Kidney epithelial cell (primary cell): ENCODE data around the gene CD28. TPM values are rescaled to one million over a fixed set of nuclear protein-coding genes. Genes with fewer than 3 reads are reported as not detected.

Experiments used
- DNase-seq: peaks from one replicate; pipeline ENCODE4 v3.0.0-alpha.2; 2010; ENCODE audit warnings: low read depth
- H3K27me3 ChIP-seq: 2 replicates; pipeline ENCODE4 v1.6.0; 2011; ENCODE audit warnings: low read length; ENCODE audit not compliant: control insufficient read depth, insufficient read depth
- H3K36me3 ChIP-seq: 2 replicates; pipeline ENCODE4 v1.5.1; 2011; ENCODE audit warnings: low read length; ENCODE audit not compliant: control insufficient read depth, insufficient read depth
- H3K4me3 ChIP-seq: 2 replicates; pipeline ENCODE4 v1.5.1; 2011; ENCODE audit warnings: low read depth, mild to moderate bottlenecking, control low read depth, low read length
- total RNA-seq: library from RNA; depleted of rRNA; stranded (reverse); fragments of >200 nt; gene quantifications from 2 replicates; pipeline ENCODE4 v1.2.3, GENCODE V29; 2015
- TF ChIP-seq, protein P1 (sequence below): IDR thresholded peaks from 2 replicates; pipeline ENCODE4 v1.5.1; 2011; ENCODE audit warnings: mild to moderate bottlenecking, moderate library complexity, low read length, control low read depth, inconsistent platforms; ENCODE audit not compliant: insufficient read depth, poor library complexity, severe bottlenecking

The CD28 gene
- total RNA-seq, 1 donor from 2014 or later, result not detected

- DNase-seq, result peak; percentile 38
- no peaks in the 10 kb centered on the region for H3K36me3 ChIP-seq
- TF ChIP-seq, protein P1, sequence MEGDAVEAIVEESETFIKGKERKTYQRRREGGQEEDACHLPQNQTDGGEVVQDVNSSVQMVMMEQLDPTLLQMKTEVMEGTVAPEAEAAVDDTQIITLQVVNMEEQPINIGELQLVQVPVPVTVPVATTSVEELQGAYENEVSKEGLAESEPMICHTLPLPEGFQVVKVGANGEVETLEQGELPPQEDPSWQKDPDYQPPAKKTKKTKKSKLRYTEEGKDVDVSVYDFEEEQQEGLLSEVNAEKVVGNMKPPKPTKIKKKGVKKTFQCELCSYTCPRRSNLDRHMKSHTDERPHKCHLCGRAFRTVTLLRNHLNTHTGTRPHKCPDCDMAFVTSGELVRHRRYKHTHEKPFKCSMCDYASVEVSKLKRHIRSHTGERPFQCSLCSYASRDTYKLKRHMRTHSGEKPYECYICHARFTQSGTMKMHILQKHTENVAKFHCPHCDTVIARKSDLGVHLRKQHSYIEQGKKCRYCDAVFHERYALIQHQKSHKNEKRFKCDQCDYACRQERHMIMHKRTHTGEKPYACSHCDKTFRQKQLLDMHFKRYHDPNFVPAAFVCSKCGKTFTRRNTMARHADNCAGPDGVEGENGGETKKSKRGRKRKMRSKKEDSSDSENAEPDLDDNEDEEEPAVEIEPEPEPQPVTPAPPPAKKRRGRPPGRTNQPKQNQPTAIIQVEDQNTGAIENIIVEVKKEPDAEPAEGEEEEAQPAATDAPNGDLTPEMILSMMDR, result no peak
- no peak overlapping the region for H3K4me3 ChIP-seq
- no peaks in the 10 kb centered on the region for H3K27me3 ChIP-seq
Measured at GRCh38 chr2:203758841-203759689, 52.6 kb downstream of the CD28 start.

DNA sequence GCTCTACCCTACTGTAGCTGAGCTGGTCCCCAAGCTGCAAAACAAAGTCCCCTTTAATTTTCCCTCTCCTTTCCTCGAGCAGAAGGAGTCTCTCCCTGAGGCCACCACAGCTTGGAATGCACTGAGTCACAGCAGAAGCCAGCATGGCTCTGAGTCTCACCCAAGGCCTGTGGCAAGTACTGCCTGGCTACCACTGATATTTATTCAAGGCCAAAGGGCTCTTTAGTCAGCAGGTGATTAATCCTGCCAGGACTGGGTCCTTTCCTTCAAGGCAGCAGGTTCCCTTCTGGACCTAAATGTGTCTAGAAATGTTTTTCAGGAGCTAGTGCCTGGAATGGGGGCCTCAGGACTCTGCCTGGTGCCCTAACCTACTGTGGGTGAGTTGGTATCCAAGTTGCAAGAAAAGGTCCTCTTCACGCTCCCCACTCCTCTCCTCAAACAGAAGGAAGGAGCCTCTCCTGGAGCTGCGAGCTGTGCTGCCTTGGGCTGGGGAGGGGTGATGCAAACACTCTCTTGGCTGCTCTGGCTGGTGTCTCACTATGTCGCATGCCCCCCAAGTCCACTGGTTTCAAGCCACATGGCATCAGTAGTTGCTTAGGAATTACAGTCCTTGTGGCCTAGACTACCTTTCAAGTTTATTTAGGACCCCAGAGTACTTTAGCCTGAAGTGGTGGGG, 53.4 kb downstream of the CD28 start:
- H3K36me3 ChIP-seq, result no peaks in the 10 kb centered on the region
- TF ChIP-seq, protein P1, result no peak
- H3K4me3 ChIP-seq, result no peak overlapping the region
- DNase-seq, result peak; percentile 88
- no peaks in the 10 kb centered on the region for H3K27me3 ChIP-seq

DNA sequence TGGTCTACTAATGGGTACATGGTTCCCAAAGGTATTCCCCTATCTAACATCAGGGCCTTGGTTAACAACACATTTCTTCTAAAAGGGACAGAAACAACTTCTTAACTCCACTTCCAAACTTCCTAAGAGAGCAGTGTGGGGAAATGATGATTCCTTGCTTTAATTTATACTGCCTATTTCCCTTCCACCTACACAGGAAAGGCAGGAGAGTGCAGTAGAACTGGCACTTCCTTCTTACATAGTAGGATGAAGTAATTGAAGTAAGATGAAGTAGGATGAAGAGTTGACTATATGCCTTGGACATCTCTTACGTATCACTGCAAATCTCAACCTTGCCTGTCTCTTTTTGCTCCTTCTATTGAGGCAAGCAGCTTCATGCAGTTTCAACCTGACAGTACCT, 54.7 kb downstream of the CD28 start:
- TF ChIP-seq, protein P1, result no peak
- H3K36me3 ChIP-seq, result no peaks in the 10 kb centered on the region
- H3K4me3 ChIP-seq, result no peak overlapping the region
- DNase-seq, result no peak
- no peaks in the 10 kb centered on the region for H3K27me3 ChIP-seq

GRCh38 chr2:203763241-203763937, 57.0 kb downstream of the CD28 start:
- H3K27me3 ChIP-seq, result no peaks in the 10 kb centered on the region
- DNase-seq, result no peak
- TF ChIP-seq, protein P1, result no peak
- no peak overlapping the region for H3K4me3 ChIP-seq
- no peaks in the 10 kb centered on the region for H3K36me3 ChIP-seq

GRCh38 chr2:203763938-203764664, 57.7 kb downstream of the CD28 start:
- Histone ChIP-seq H3K4me3 (no peak overlapping the region), H3K27me3 (no peaks in the 10 kb centered on the region), H3K36me3 (no peaks in the 10 kb centered on the region)
- DNase-seq, result no peak
- TF ChIP-seq, protein P1, result no peak
